HepG2 (cell line): ENCODE data around the gene COMMD7. TPM values are rescaled to one million over a fixed set of nuclear protein-coding genes. Genes with fewer than 3 reads are reported as not detected.

Source experiments
- FOSL2 ChIP-seq: sonication (generic); formaldehyde crosslinking; IDR thresholded peaks from 2 replicates; pipeline ENCODE4 v1.4.0; 2020; ENCODE audit warnings: missing genetic modification reagents
- ISL2 ChIP-seq: sonication (generic); formaldehyde crosslinking; IDR thresholded peaks from 2 replicates; pipeline ENCODE4 v1.5.0; 2020; ENCODE audit warnings: missing genetic modification reagents
- KLF16 ChIP-seq, 2 experiments: sonication (generic) in 1 of 2; formaldehyde crosslinking in 1 of 2; IDR thresholded peaks; 2 replicates each; pipeline versions ENCODE4 v1.6.1 to v1.8.0; 2016 to 2023; ENCODE audit warnings: missing genetic modification reagents in 2 of 2, missing compliant biosample characterization in 1 of 2
- NFKBIZ ChIP-seq: IDR thresholded peaks from 2 replicates; pipeline ENCODE4 v1.6.1; 2018; ENCODE audit warnings: missing genetic modification reagents, missing compliant biosample characterization
- PAF1 ChIP-seq: IDR thresholded peaks from 2 replicates; pipeline ENCODE4 v1.6.1; 2016; ENCODE audit warnings: missing genetic modification reagents, missing compliant biosample characterization
- SNRNP70 ChIP-seq: fragments of 200-400 bp; formaldehyde crosslinking; IDR thresholded peaks from 2 replicates; pipeline ENCODE4 v1.6.1; 2017; ENCODE audit warnings: mild to moderate bottlenecking, low read depth, low read length, moderate library complexity
- THAP11 ChIP-seq: IDR thresholded peaks from 2 replicates; pipeline ENCODE4 v1.6.1; 2016; ENCODE audit warnings: missing biosample characterization, missing genetic modification reagents
- ZBTB40 ChIP-seq, 2 experiments: fragments of 450-650 bp in 1 of 2; sonication (generic) in 1 of 2; formaldehyde crosslinking in 1 of 2; IDR thresholded peaks; 2 replicates each; pipeline versions ENCODE4 v1.6.1 to v1.8.0; 2016 to 2022; ENCODE audit warnings: antibody characterized with exemption in 1 of 2, mild to moderate bottlenecking in 1 of 2, missing genetic modification reagents in 1 of 2
- ZNF3 ChIP-seq: IDR thresholded peaks from 2 replicates; pipeline ENCODE4 v1.7.0; 2017; ENCODE audit warnings: inconsistent platforms
- ZNF460 ChIP-seq: sonication (generic); formaldehyde crosslinking; IDR thresholded peaks from 2 replicates; pipeline ENCODE4 v1.5.1; 2020; ENCODE audit warnings: missing genetic modification reagents, mild to moderate bottlenecking, borderline replicate concordance
- ZNF501 ChIP-seq: sonication (generic); formaldehyde crosslinking; IDR thresholded peaks from 2 replicates; pipeline ENCODE4 v1.5.1; 2020; ENCODE audit warnings: mild to moderate bottlenecking, moderate library complexity, missing genetic modification reagents
- ZNF562 ChIP-seq: sonication (generic); formaldehyde crosslinking; IDR thresholded peaks from 2 replicates; pipeline ENCODE4 v1.8.0; 2022; ENCODE audit warnings: missing genetic modification reagents, borderline replicate concordance
- ZNF674 ChIP-seq: sonication (generic); formaldehyde crosslinking; IDR thresholded peaks from 2 replicates; pipeline ENCODE4 v1.5.0; 2020; ENCODE audit warnings: low read depth, mild to moderate bottlenecking, missing genetic modification reagents
- ZNF709 ChIP-seq: sonication (generic); formaldehyde crosslinking; IDR thresholded peaks from 2 replicates; pipeline ENCODE4 v1.5.0; 2020; ENCODE audit warnings: mild to moderate bottlenecking, missing genetic modification reagents
- ZNF850 ChIP-seq: sonication (generic); formaldehyde crosslinking; conservative IDR thresholded peaks from 2 replicates; pipeline ENCODE4 v1.9.0; 2021; ENCODE audit warnings: mild to moderate bottlenecking, missing genetic modification reagents
- polyA plus RNA-seq, 8 experiments: library from polyadenylated mRNA; depleted of rRNA in 3 of 8; stranded (reverse) in 7 of 8; unstranded in 1 of 8; fragments of >200 nt; fragmentation: Illumina TruSeq in 4 of 8; extraction: Trizol in 4 of 8; gene quantifications; 2 replicates each; pipeline versions ENCODE4 v1.2.1 to v1.2.3, GENCODE V29; 2011 to 2016; ENCODE audit warnings: low read depth in 4 of 8, missing spikeins in 1 of 8, mixed read lengths in 1 of 8; ENCODE audit not compliant: insufficient read depth in 1 of 8
- total RNA-seq, 5 experiments: library from RNA; depleted of rRNA; stranded (reverse); fragments of >200 nt; fragmentation: Illumina TruSeq; extraction: Trizol; gene quantifications; 2 replicates each; pipeline ENCODE4 v1.2.3, GENCODE V29; 2016; ENCODE audit warnings: low read depth in 1 of 5
- TF ChIP-seq, protein P1 (sequence below): fragments of 450-650 bp; IDR thresholded peaks from 2 replicates; pipeline ENCODE4 v1.6.1; 2017; ENCODE audit warnings: mild to moderate bottlenecking

The COMMD7 gene
- total and polyA plus RNA-seq, 2 of the 13 experiments (the other 11 are each of a cell fraction or from before 2014, with no cell fraction given) = 42.1 to 53.3 TPM

- TF ChIP-seq ZBTB40 (IDR thresholded peaks at IDR 0.05) = no peak
- TF ChIP-seq ZBTB40 (CRISPR knock-in tag; IDR thresholded peaks at IDR 0.05) = no peak
- TF ChIP-seq ZNF562 = no peak
- no peak for TF ChIP-seq ZNF501 (CRISPR knock-in tag)
- TF ChIP-seq ZNF3 (CRISPR knock-in tag) = no peak
- TF ChIP-seq FOSL2 (CRISPR knock-in tag) = peak; percentile 5; the same call in 1 of the 2 replicates
- TF ChIP-seq THAP11 (CRISPR knock-in tag) = peak; percentile 73
- no peak; the same call in 1 of the 2 replicates for TF ChIP-seq NFKBIZ (CRISPR knock-in tag)
- TF ChIP-seq ZNF709 (CRISPR knock-in tag) = no peak
- TF ChIP-seq ZNF460 (CRISPR knock-in tag) = no peak
- no peak for TF ChIP-seq SNRNP70
- TF ChIP-seq, protein P1, sequence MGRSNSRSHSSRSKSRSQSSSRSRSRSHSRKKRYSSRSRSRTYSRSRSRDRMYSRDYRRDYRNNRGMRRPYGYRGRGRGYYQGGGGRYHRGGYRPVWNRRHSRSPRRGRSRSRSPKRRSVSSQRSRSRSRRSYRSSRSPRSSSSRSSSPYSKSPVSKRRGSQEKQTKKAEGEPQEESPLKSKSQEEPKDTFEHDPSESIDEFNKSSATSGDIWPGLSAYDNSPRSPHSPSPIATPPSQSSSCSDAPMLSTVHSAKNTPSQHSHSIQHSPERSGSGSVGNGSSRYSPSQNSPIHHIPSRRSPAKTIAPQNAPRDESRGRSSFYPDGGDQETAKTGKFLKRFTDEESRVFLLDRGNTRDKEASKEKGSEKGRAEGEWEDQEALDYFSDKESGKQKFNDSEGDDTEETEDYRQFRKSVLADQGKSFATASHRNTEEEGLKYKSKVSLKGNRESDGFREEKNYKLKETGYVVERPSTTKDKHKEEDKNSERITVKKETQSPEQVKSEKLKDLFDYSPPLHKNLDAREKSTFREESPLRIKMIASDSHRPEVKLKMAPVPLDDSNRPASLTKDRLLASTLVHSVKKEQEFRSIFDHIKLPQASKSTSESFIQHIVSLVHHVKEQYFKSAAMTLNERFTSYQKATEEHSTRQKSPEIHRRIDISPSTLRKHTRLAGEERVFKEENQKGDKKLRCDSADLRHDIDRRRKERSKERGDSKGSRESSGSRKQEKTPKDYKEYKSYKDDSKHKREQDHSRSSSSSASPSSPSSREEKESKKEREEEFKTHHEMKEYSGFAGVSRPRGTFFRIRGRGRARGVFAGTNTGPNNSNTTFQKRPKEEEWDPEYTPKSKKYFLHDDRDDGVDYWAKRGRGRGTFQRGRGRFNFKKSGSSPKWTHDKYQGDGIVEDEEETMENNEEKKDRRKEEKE = no peak
- TF ChIP-seq ISL2 = peak; percentile 32; the same call in 1 of the 2 replicates
- TF ChIP-seq ZNF674 (CRISPR knock-in tag) = no peak
- TF ChIP-seq ZNF850 = no peak
- TF ChIP-seq PAF1 (CRISPR knock-in tag) = no peak
- TF ChIP-seq KLF16 (CRISPR knock-in tag; IDR thresholded peaks at IDR 0.05) = peak in 1 of 2 experiments; percentile 70; a peak in 1 of 4 replicates
These were observed at the start of gene COMMD7 (continued) for GRCh38 chr20:32743237-32744112.
